ENCODE measurements around the gene APEH. TPM values are rescaled to one million over a fixed set of nuclear protein-coding genes. Genes with fewer than 3 reads are reported as not detected.

Gene APEH
- total RNA-seq, 1 experiment from 2014 or later, result 236 TPM

- CTCF ChIA-PET, result interaction anchor here (1.0 kb wide), 1 partner anchor 70 kb away, joined by 5 read pairs; the partner anchor contains the start of gene INKA1
- POLR2A ChIA-PET (ENCODE audit: unreplicated experiment), result interaction anchor here (0.6 kb wide), 1 partner anchor 146 kb away, joined by 7 read pairs; no protein-coding TSS in a partner anchor
These were observed 58.4 kb downstream of the APEH start for GRCh38 chr3:49732597-49732996.

GRCh38 chr3:49733551-49733950, 59.4 kb downstream of the APEH start:
- no peaks in the 10 kb centered on the region for H3K79me2 ChIP-seq (ENCODE audit: low read length)
- no peaks in the 10 kb centered on the region for H3K4me1 ChIP-seq (ENCODE audit: insufficient read depth, low read length)
- BruUV-seq (replicated peaks), result no TSS peak
- H3K4me3 ChIP-seq (ENCODE audit: low read length), result no peak overlapping the region
- ChIA-PET POLR2A (ENCODE audit: unreplicated experiment) (interaction anchor here (0.6 kb wide), 1 partner anchor 502 kb away, joined by 9 read pairs; no protein-coding TSS in a partner anchor), CTCF (no interaction called here)
- no peaks in the 10 kb centered on the region for H4K20me1 ChIP-seq (ENCODE audit: low read length)
- no peaks in the 10 kb centered on the region for H3K27me3 ChIP-seq (ENCODE audit: low read length)
- H3K4me2 ChIP-seq (ENCODE audit: low read length), result no peak overlapping the region
- no peaks in the 10 kb centered on the region for H3K9me3 ChIP-seq (ENCODE audit: low read length)
- TF ChIP-seq EZH2phosphoT487 (IDR thresholded peaks at IDR 0.05; ENCODE audit: borderline replicate concordance, low read length) (no peak), CTCF (conservative IDR thresholded peaks at IDR 0.05; ENCODE audit: low read depth, low read length) (no peak), EZH2 (IDR thresholded peaks at IDR 0.05; ENCODE audit: low read length, unreplicated experiment) (no peak)
- intact Hi-C loops (cut with micrococcal nuclease), result no loop called here
- ATAC-seq, result no peak
- no peaks in the 10 kb centered on the region for H3F3A ChIP-seq (ENCODE audit: low read length, unreplicated experiment)
- H3K36me3 ChIP-seq (ENCODE audit: low read depth, low read length), result peaks cover 39% of the 10 kb centered on the region
- H2AFZ ChIP-seq (ENCODE audit: low read length), result no peak overlapping the region
- H3K9ac ChIP-seq (ENCODE audit: low read length), result no peak overlapping the region
- no peaks in the 10 kb centered on the region for H3K9me2 ChIP-seq (replicated peaks; ENCODE audit: low read length)
- DNase-seq, result no peak
- H3K27ac ChIP-seq (ENCODE audit: low read length), result no peak overlapping the region

More at GRCh38 chr3:49732597-49732996, 58.4 kb downstream of the APEH start:
- no TSS peak for BruUV-seq (replicated peaks)
- TF ChIP-seq EZH2phosphoT487 (IDR thresholded peaks at IDR 0.05; ENCODE audit: borderline replicate concordance, low read length), result no peak
- TF ChIP-seq EZH2 (IDR thresholded peaks at IDR 0.05; ENCODE audit: low read length, unreplicated experiment), result no peak
- TF ChIP-seq CTCF (conservative IDR thresholded peaks at IDR 0.05; ENCODE audit: low read depth, low read length), result no peak
- Histone ChIP-seq H3K9me3 (ENCODE audit: low read length) (no peaks in the 10 kb centered on the region), H3K9me2 (replicated peaks; ENCODE audit: low read length) (no peaks in the 10 kb centered on the region), H3K27me3 (ENCODE audit: low read length) (no peaks in the 10 kb centered on the region), H3F3A (ENCODE audit: low read length, unreplicated experiment) (no peaks in the 10 kb centered on the region), H2AFZ (ENCODE audit: low read length) (no peak overlapping the region), H4K20me1 (ENCODE audit: low read length) (no peaks in the 10 kb centered on the region), H3K9ac (ENCODE audit: low read length) (no peak overlapping the region), H3K36me3 (ENCODE audit: low read depth, low read length) (peaks cover 34% of the 10 kb centered on the region), H3K4me1 (ENCODE audit: insufficient read depth, low read length) (no peaks in the 10 kb centered on the region), H3K4me3 (ENCODE audit: low read length) (no peak overlapping the region), H3K27ac (ENCODE audit: low read length) (no peak overlapping the region), H3K4me2 (ENCODE audit: low read length) (no peak overlapping the region), H3K79me2 (ENCODE audit: low read length) (no peaks in the 10 kb centered on the region)
- DNase-seq (no peak), ATAC-seq (no peak)
- intact Hi-C loops (cut with micrococcal nuclease), result no loop called here

Other genes with a start within 250 kb of the APEH start
- gene NICN1, start 245.0 kb upstream of the APEH start, total RNA-seq (2014; rRNA removed), result 1.8 and 5.3 TPM in 2 replicates
- 111 and 114 TPM in 2 replicates for gene DAG1, start 204.1 kb upstream of the APEH start, total RNA-seq (2014; rRNA removed)
- 0.80 and 0.92 TPM in 2 replicates for gene BSN, start 119.9 kb upstream of the APEH start, total RNA-seq (2014; rRNA removed)
- gene MST1, start 15.1 kb downstream of the APEH start, total RNA-seq (2014; rRNA removed), result 1.7 and 2.8 TPM in 2 replicates
- 38.6 and 43.0 TPM in 2 replicates for gene RNF123, start 15.2 kb downstream of the APEH start, total RNA-seq (2014; rRNA removed)
- gene AMIGO3, start 45.3 kb downstream of the APEH start, total RNA-seq (2014; rRNA removed), result 1.8 and 2.1 TPM in 2 replicates
- 69.5 and 83.9 TPM in 2 replicates for gene GMPPB, start 49.6 kb downstream of the APEH start, total RNA-seq (2014; rRNA removed)
- gene IP6K1, start 112.2 kb downstream of the APEH start, total RNA-seq (2014; rRNA removed), result 50.3 and 51.0 TPM in 2 replicates
- not detected in 2 replicates for gene CDHR4, start 125.5 kb downstream of the APEH start, total RNA-seq (2014; rRNA removed)
- gene INKA1, start 128.9 kb downstream of the APEH start, total RNA-seq (2014; rRNA removed), result 1.3 and 5.8 TPM in 2 replicates
- 3.3 and 3.6 TPM in 2 replicates for gene UBA7, start 139.6 kb downstream of the APEH start, total RNA-seq (2014; rRNA removed)
- gene TRAIP, start 182.2 kb downstream of the APEH start, total RNA-seq (2014; rRNA removed), result 21.6 and 27.8 TPM in 2 replicates
- 0.58 TPM in 1 of 2 replicates, not detected in the other for gene CAMKV, start 195.6 kb downstream of the APEH start, total RNA-seq (2014; rRNA removed)
- 39.0 and 70.6 TPM in 2 replicates for gene MST1R, start 229.5 kb downstream of the APEH start, total RNA-seq (2014; rRNA removed)